GM12864 (cell line): ENCODE data around the gene CPEB4.

Experiments
- DNase-seq: peaks from one replicate; pipeline ENCODE4 v3.0.0-alpha.2; 2011; ENCODE audit warnings: low read depth
- H3K4me3 ChIP-seq: 2 replicates; pipeline ENCODE4 v1.5.1; 2011; ENCODE audit warnings: mild to moderate bottlenecking, low read depth, low read length, control low read depth
- TF ChIP-seq, protein P1 (sequence below): IDR thresholded peaks from 2 replicates; pipeline ENCODE4 v1.5.1; 2011; ENCODE audit warnings: low read depth, mild to moderate bottlenecking, moderate library complexity, low read length, control low read depth, inconsistent platforms; ENCODE audit errors: missing control alignments

The CPEB4 gene

DNA sequence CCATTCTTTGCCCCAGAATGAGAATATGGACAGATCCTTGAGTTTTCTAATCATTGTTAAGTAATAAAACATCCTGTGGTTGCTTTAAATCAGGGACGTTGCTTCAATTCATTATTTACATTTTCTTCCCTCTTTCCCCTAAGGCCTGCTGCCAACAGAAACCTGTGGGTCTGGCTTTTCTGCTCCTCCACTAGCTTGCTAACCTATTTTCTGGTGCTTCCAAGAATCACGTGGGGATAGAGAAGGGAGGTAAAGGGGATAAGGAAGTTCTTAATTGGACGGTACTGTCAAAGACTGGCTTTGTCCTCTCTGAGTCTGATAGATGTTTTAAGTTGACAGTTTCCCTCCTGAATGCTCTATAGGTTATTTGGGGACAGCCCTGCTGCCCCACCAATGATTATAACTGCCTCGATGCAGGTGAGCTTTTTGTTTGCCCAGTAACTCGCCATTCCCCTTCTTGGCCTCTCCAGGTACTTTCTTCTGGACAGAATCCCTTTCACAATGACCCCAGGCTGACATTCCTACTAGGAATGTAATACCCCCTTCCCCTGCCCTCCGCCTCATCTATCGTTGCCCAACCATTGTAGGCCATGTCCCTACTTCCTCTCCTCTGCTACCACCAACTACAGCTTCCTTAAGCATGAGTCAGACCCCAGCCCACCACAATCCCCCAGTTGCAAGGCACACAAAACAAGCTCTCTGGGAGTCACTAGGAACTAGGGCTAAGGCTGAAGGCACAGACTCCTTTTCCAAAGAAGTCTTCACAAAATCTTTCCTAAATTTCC is 19.9 kb upstream of the CPEB4 start:
- DNase-seq, result no peak
- no peak overlapping the region for H3K4me3 ChIP-seq
- TF ChIP-seq, protein P1, sequence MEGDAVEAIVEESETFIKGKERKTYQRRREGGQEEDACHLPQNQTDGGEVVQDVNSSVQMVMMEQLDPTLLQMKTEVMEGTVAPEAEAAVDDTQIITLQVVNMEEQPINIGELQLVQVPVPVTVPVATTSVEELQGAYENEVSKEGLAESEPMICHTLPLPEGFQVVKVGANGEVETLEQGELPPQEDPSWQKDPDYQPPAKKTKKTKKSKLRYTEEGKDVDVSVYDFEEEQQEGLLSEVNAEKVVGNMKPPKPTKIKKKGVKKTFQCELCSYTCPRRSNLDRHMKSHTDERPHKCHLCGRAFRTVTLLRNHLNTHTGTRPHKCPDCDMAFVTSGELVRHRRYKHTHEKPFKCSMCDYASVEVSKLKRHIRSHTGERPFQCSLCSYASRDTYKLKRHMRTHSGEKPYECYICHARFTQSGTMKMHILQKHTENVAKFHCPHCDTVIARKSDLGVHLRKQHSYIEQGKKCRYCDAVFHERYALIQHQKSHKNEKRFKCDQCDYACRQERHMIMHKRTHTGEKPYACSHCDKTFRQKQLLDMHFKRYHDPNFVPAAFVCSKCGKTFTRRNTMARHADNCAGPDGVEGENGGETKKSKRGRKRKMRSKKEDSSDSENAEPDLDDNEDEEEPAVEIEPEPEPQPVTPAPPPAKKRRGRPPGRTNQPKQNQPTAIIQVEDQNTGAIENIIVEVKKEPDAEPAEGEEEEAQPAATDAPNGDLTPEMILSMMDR, result no peak

DNA sequence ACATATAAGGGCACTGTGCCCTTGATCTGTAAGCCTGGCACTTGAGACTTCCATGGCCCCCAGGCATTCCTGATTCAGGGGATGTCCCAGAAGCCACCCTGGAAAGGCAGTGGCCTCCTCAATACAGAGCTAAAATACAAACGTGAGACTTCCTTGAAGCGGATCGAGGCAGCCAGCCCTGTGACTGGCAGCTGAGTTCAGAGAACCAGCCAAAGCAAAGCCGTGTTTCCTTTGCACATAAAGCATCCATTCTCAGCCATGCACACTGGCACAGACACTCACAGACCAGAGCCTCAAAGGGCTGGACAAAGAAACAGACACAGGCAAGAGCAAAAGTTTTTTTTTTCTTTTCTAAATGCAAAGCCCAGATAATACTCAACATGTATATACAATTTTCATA is 18.8 kb upstream of the CPEB4 start:
- no peak overlapping the region for H3K4me3 ChIP-seq
- TF ChIP-seq, protein P1, result no peak
- no peak for DNase-seq

DNA sequence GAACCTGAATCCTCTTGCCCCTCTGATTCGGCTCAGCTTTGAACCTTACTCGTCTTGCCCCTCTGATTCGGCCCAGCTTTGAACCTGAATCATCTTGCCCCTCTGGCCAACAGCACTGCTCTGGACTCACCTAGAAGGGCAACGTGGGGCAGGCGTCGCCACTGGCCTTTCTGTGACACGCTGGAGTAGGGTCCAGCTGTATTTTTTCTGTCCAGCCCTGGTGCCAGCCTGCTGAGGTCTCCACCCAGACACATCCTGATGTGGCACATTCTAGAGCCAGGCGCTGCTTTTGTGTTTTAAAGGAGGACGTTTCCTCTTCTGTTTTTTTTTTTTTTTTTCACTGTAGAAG is 15.2 kb upstream of the CPEB4 start:
- no peak overlapping the region for H3K4me3 ChIP-seq
- DNase-seq, result no peak
- TF ChIP-seq, protein P1, result no peak

DNA sequence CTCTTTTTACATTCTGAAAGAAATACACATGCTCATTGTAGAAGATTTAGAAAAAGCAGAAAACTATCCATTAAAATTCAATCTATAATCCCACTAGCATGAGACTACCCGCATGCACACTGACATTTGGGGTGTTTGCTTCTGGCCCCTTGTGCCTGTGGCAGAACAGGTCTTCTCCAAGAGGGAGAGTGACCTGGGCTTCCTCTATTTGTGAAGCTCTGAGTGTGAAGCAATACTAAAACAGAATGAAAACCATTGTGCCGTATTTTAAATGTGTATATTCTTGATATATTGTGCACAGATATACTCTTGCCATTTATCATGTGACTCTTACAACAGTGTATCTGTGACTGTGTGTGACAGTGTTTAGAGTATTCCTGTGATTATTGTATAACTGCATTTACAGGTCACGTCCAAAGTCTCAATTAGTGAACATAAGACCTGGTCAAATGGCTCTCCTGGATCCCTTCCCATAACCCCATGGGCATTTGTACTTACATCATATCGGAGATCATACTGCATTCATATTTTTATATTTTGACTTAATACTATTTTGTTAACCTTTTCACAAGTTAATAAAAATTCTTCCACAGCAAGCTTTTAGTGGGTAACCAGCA is 14.7 kb upstream of the CPEB4 start:
- DNase-seq, result no peak
- TF ChIP-seq, protein P1, result no peak
- H3K4me3 ChIP-seq, result no peak overlapping the region

DNA sequence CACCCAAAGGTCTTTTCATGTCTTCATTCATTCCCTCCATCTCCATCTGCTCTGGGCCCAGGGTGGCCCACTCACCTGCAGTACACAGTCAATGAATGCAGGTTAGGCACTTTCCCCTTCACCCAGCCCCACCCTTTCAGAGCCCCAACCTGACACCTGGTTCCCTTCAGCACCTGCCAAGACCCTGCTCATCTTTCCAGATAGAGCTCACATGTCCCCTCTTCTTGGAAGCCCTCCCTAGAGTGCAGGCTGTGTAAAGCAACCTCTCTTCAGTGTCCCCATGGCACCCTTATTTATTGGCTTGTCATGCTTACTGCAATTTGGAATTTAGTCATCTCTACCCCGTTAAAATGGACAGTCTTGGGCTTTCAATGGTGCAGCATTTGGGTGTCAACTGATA is 13.0 kb upstream of the CPEB4 start:
- DNase-seq, result no peak
- TF ChIP-seq, protein P1, result no peak
- H3K4me3 ChIP-seq, result no peak overlapping the region

DNA sequence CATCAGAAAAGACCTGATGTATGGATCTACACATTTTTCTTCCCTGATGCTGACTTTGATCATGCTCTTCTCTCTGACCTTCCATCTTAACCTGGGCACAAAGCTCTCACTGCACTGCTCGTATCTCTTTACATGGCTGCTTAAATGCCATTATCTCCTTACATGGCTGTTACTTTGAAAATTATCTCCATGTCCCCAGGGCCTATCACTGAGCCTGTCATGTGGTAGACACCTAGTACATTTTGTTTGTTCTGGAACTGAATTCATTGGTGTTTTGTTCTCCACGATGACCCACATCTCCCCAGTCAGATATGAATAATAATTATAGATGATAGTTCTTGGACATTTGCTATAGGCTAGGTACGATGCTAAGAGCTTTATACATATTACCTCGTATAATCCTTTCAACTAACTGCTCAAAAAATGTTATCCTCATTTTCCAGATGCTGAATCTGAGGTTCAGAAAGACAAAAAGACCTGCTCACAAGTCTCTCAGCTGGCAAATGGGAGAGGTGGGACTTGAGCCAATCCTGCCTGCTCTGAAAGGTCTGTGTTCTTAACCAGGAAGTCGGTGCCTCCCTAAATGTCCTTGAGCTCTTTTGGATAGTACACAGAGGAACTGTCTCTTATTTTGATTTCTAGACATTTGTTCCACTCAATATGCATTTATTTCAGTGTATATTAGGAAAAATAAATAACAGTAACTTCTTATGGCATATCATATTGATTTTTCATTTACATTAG is 9.8 kb upstream of the CPEB4 start:
- TF ChIP-seq, protein P1, result no peak
- no peak for DNase-seq
- no peak overlapping the region for H3K4me3 ChIP-seq
